ENCODE measurements around the gene BCL6B.

BCL6B gene

GRCh38 chr17:7060165-7060891, 37.5 kb downstream of the BCL6B start:
- DNase-seq (ENCODE audit: low read depth), result peak; percentile 46

- no peak for DNase-seq (ENCODE audit: low read depth)
Observed at GRCh38 chr17:7063518-7064094, 40.8 kb downstream of the BCL6B start.

GRCh38 chr17:7064261-7064660, 41.4 kb downstream of the BCL6B start:
- no peak for DNase-seq (ENCODE audit: low read depth)

- no peak for DNase-seq (ENCODE audit: low read depth)
Observed at GRCh38 chr17:7067198-7067597, 44.3 kb downstream of the BCL6B start.

GRCh38 chr17:7068268-7068667, 45.4 kb downstream of the BCL6B start:
- DNase-seq (ENCODE audit: low read depth), result no peak

GRCh38 chr17:7070712-7071111, 47.9 kb downstream of the BCL6B start:
- DNase-seq (ENCODE audit: low read depth), result no peak

GRCh38 chr17:7072406-7072805, 49.6 kb downstream of the BCL6B start:
- DNase-seq (ENCODE audit: low read depth), result no peak

- no peak for DNase-seq (ENCODE audit: low read depth)
Observed at GRCh38 chr17:7074931-7075330, 52.1 kb downstream of the BCL6B start.

GRCh38 chr17:7077911-7078546, 55.2 kb downstream of the BCL6B start:
- DNase-seq (ENCODE audit: low read depth), result no peak

- DNase-seq (ENCODE audit: low read depth), result no peak
Observed at GRCh38 chr17:7078711-7079110, 55.9 kb downstream of the BCL6B start.

All from activated T-cell treated with anti-CD3 and anti-CD28 coated beads for 24 hours (primary cell).